A549 (cell line): Measurements from ENCODE around the gene SUPT3H.

ENCODE experiments used
- BCL3 ChIP-seq: fragments of >200 bp; sonication (Bioruptor Twin); formaldehyde crosslinking; IDR thresholded peaks from 3 replicates; pipeline ENCODE4 v1.6.1; 2016
- CTCF ChIP-seq: fragments of >200 bp; sonication (Bioruptor Twin); formaldehyde crosslinking; IDR thresholded peaks from 3 replicates; pipeline ENCODE4 v1.5.1; 2016
- ELK1 ChIP-seq: fragments of 150-350 bp; IDR thresholded peaks from 2 replicates; pipeline ENCODE4 v1.6.1; 2014; ENCODE audit warnings: low read depth, mild to moderate bottlenecking, low read length
- EP300 ChIP-seq, 2 experiments: fragments of >200 bp; sonication (Bioruptor Twin); formaldehyde crosslinking; IDR thresholded peaks; 2 replicates in 1 of 2; 3 replicates in 1 of 2; pipeline ENCODE4 v1.6.1; 2016 to 2017
- JUNB ChIP-seq: fragments of >200 bp; sonication (Bioruptor Twin); formaldehyde crosslinking; IDR thresholded peaks from 2 replicates; pipeline ENCODE4 v1.6.1; 2016
- PBX3 ChIP-seq: IDR thresholded peaks from 2 replicates; pipeline ENCODE4 v1.6.1; 2012
- POLR2A ChIP-seq: IDR thresholded peaks from 2 replicates; pipeline ENCODE4 v1.6.1; 2012; ENCODE audit warnings: mild to moderate bottlenecking, low read length
- RARB ChIP-seq: fragments of 250-450 bp; sonication (Bioruptor Pico); IDR thresholded peaks from 2 replicates; pipeline ENCODE4 v1.8.0; 2021; ENCODE audit warnings: mild to moderate bottlenecking, moderate library complexity
- REST ChIP-seq: fragments of 200-600 bp; sonication (generic); IDR thresholded peaks from 2 replicates; pipeline ENCODE4 v1.6.1; 2016; ENCODE audit warnings: antibody characterized with exemption, mild to moderate bottlenecking, moderate library complexity
- RFX5 ChIP-seq: fragments of 450-650 bp; IDR thresholded peaks from 2 replicates; pipeline ENCODE4 v1.7.1; 2014; ENCODE audit warnings: antibody characterized with exemption, mild to moderate bottlenecking, moderate library complexity
- TP53 ChIP-seq: fragments of 250-450 bp; sonication (Bioruptor Pico); IDR thresholded peaks from 2 replicates; pipeline ENCODE4 v1.5.0; 2021; ENCODE audit warnings: mild to moderate bottlenecking, moderate library complexity
- ZC3H11A ChIP-seq: fragments of 450-650 bp; IDR thresholded peaks from 2 replicates; pipeline ENCODE4 v1.6.1; 2014; ENCODE audit warnings: antibody characterized with exemption, mild to moderate bottlenecking
- ZNF302 ChIP-seq: fragments of 250-450 bp; sonication (Bioruptor Pico); IDR thresholded peaks from 2 replicates; pipeline ENCODE4 v1.9.0; 2021; ENCODE audit warnings: inconsistent platforms, mild to moderate bottlenecking, moderate library complexity
- ZSCAN20 ChIP-seq: fragments of 250-450 bp; sonication (Bioruptor Pico); IDR thresholded peaks from 2 replicates; pipeline ENCODE4 v1.8.0; 2022; ENCODE audit warnings: mild to moderate bottlenecking, moderate library complexity

GRCh38 chr6:45148278-45148677, 229.5 kb downstream of the SUPT3H start:
- no peak for TF ChIP-seq CTCF
- no peak for TF ChIP-seq BCL3
- no peak for TF ChIP-seq ELK1
- no peak for TF ChIP-seq PBX3
- TF ChIP-seq JUNB = no peak
- TF ChIP-seq EP300 (IDR thresholded peaks at IDR 0.05) = no peak
- no peak for TF ChIP-seq REST
- no peak for TF ChIP-seq ZC3H11A
- no peak for TF ChIP-seq TP53
- no peak for TF ChIP-seq POLR2A
- TF ChIP-seq ZSCAN20 = no peak
- TF ChIP-seq RARB = no peak
- no peak for TF ChIP-seq ZNF302
- no peak for TF ChIP-seq RFX5
